ENCODE data around the gene PTBP3. TPM values are rescaled to one million over a fixed set of nuclear protein-coding genes. Genes with fewer than 3 reads are reported as not detected.

The PTBP3 gene
- total RNA-seq, 1 donor from 2014 or later, result 58.9 TPM

DNA sequence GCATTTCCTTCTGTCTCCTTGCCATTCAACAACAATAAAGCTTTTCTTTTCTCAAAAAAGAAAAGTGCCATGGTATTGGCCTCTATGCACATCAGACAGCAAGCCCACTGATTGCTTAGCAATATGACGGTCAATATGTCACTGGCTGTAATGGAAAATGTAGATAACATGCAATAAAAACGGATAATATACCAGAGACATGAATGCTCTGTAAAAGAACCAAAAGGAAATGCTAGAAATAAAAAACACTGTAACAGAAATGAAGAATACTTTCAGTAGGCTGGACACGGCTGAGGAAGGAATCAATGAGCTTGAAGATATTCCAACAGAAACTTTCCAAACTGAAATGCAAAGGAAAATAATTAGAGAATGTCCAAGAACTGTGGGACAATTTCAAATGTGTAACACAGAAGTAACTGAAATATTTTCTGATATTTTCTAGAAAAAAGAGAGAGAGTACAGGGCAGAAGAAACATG is 10.0 kb downstream of the PTBP3 start:
- no peak overlapping the region for H3K4me3 ChIP-seq
- no peaks in the 10 kb centered on the region for H3K27me3 ChIP-seq
- H3K9me3 ChIP-seq, result no peaks in the 10 kb centered on the region
- H3K36me3 ChIP-seq, result no peaks in the 10 kb centered on the region
- intact Hi-C loops (cut with DNase I), result no loop called here
- H3K4me1 ChIP-seq, result peaks cover 43% of the 10 kb centered on the region
- DNase-seq (ENCODE audit: extremely low spot score in 2 of 2), result no peak
- no peak overlapping the region for H3K27ac ChIP-seq
- TF ChIP-seq, protein P1, sequence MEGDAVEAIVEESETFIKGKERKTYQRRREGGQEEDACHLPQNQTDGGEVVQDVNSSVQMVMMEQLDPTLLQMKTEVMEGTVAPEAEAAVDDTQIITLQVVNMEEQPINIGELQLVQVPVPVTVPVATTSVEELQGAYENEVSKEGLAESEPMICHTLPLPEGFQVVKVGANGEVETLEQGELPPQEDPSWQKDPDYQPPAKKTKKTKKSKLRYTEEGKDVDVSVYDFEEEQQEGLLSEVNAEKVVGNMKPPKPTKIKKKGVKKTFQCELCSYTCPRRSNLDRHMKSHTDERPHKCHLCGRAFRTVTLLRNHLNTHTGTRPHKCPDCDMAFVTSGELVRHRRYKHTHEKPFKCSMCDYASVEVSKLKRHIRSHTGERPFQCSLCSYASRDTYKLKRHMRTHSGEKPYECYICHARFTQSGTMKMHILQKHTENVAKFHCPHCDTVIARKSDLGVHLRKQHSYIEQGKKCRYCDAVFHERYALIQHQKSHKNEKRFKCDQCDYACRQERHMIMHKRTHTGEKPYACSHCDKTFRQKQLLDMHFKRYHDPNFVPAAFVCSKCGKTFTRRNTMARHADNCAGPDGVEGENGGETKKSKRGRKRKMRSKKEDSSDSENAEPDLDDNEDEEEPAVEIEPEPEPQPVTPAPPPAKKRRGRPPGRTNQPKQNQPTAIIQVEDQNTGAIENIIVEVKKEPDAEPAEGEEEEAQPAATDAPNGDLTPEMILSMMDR (IDR thresholded peaks at IDR 0.05), result no peak
- TF ChIP-seq POLR2AphosphoS5 (IDR thresholded peaks at IDR 0.05; ENCODE audit: insufficient read depth in 1 of 2, low read depth in 1 of 2) (no peak), POLR2A (IDR thresholded peaks at IDR 0.05) (no peak)

DNA sequence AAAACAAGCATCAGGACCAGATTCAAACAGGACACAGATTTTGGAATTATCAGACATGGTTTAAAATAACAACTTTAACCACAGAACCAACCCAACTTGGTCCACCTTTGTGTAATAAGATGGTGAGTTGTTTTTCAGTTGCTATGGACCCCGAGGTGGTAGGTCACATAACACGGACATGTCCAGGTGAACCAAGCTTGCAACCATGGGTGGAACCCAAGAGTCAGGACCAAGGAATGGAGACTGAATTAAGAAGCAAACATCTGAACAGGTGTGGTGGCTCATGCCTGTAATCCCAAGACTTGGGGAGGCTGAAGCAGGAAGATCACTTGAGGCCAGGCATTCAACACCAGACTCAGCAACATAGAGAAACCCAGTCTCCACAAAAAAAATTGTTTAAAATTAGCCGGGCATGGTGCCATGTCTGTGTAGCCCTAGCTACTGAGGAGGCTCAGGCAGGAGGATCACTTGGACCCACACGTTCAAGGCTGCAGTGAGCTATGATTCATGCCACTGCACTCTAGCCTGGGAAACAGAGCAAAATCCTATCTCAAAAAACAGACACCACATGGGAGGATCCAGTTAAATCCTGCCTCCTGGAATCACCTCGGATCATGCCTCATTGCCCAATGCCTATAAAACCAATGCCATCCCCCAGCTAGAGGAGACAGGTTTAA is 10.6 kb downstream of the PTBP3 start:
- Histone ChIP-seq H3K4me1 (peaks cover 38% of the 10 kb centered on the region), H3K36me3 (no peaks in the 10 kb centered on the region), H3K27me3 (no peaks in the 10 kb centered on the region), H3K27ac (no peak overlapping the region), H3K9me3 (no peaks in the 10 kb centered on the region), H3K4me3 (no peak overlapping the region)
- no peak for TF ChIP-seq POLR2A (IDR thresholded peaks at IDR 0.05)
- TF ChIP-seq POLR2AphosphoS5 (IDR thresholded peaks at IDR 0.05; ENCODE audit: insufficient read depth in 1 of 2, low read depth in 1 of 2), result no peak
- TF ChIP-seq, protein P1 (IDR thresholded peaks at IDR 0.05), result no peak
- no peak for DNase-seq (ENCODE audit: extremely low spot score in 2 of 2)
- intact Hi-C loops (cut with DNase I), result no loop called here

DNA sequence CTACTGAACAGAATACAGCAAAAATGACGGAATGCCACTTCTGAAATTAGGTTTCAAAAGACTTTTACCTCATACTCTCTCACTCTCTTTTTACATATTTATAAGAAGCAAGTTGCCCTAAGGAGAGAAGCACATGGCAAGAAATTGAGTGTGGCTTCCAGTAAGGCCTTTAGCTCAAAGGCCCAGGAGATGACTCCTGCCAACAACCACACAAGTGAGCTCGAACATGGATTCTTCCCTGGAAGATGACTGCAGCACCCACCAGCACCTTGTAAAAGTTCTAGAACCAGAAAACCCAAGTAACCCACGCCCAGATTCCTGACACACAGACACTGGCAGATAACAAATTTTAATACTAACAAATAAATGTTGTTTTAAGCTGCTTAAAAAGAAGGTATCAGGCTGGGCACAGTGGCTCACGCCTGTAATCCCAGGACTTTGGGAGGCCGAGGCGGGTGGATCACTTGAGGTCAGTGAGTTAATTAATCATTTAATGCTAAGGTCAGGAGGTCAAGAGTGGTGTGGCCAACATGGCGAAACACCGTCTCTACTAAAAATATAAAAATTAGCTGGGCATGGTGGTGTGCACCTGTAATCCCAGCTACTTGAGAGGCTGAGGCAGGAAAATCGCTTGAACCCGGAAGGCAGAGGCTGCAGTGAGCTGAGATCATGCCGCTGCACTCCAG is 17.0 kb downstream of the PTBP3 start:
- TF ChIP-seq POLR2AphosphoS5 (IDR thresholded peaks at IDR 0.05; ENCODE audit: insufficient read depth in 1 of 2, low read depth in 1 of 2), result no peak
- no peak for TF ChIP-seq POLR2A (IDR thresholded peaks at IDR 0.05)
- TF ChIP-seq, protein P1 (IDR thresholded peaks at IDR 0.05), result no peak
- H3K27me3 ChIP-seq, result no peaks in the 10 kb centered on the region
- no peaks in the 10 kb centered on the region for H3K36me3 ChIP-seq
- no peak overlapping the region for H3K27ac ChIP-seq
- intact Hi-C loops (cut with DNase I), result no loop called here
- no peak for DNase-seq (ENCODE audit: extremely low spot score in 2 of 2)
- H3K9me3 ChIP-seq, result no peaks in the 10 kb centered on the region
- no peak overlapping the region for H3K4me3 ChIP-seq
- peaks cover 18% of the 10 kb centered on the region for H3K4me1 ChIP-seq

DNA sequence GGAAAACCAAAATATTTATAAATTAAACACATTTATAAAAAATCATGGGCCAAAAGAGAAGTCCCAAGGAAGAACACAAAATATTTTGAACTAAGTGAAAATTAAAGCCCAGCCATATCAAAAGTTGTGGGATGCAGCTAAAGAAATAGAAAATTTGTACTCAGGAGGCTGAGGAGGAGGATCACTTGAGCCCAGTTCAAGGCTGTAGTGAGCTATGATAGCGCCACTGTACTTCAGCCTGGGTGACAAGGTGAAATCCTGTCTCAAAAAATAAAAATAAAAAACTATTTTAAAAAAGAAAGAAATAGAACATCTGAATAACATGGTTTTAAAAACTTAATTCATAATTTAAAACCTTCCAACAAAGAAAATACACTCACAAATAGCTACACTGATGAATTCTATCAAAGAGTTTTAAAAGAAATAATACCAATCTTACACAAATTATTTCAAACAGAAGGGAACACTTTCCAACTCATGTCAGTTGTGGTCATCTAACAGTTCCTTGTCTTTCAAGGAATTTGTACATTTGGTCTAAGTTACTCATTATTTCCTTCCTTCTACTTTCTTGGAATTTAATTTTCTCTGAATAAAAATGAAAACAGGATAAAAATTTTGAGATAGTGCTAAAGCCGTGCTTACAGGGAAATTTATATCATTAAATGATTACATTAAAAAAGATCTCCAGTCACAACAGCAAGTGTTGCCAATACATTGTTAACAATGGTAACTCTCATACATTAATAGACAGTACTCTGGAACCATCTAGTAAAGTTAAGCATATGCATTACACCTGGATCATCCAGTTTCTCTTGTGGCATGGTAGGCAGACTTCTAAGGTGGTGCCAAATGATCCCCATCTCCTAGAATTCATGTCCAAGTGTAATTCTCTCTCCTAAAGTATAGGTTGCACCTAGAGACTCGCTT is 17.8 kb downstream of the PTBP3 start:
- intact Hi-C loops (cut with DNase I), result no loop called here
- H3K9me3 ChIP-seq, result no peaks in the 10 kb centered on the region
- no peaks in the 10 kb centered on the region for H3K27me3 ChIP-seq
- no peak overlapping the region for H3K27ac ChIP-seq
- H3K4me3 ChIP-seq, result no peak overlapping the region
- peaks cover 18% of the 10 kb centered on the region for H3K4me1 ChIP-seq
- no peak for DNase-seq (ENCODE audit: extremely low spot score in 2 of 2)
- no peak for TF ChIP-seq POLR2AphosphoS5 (IDR thresholded peaks at IDR 0.05; ENCODE audit: insufficient read depth in 1 of 2, low read depth in 1 of 2)
- TF ChIP-seq, protein P1 (IDR thresholded peaks at IDR 0.05), result no peak
- no peak for TF ChIP-seq POLR2A (IDR thresholded peaks at IDR 0.05)
- no peaks in the 10 kb centered on the region for H3K36me3 ChIP-seq

Measured in vagina (tissue), 2 donors.